GM23248 (cell line): ENCODE results near the gene CASTOR2. TPM values are rescaled to one million over a fixed set of nuclear protein-coding genes. Genes with fewer than 3 reads are reported as not detected.
"Not testable (repeated sequence)": the region's sequence is repeated elsewhere in the genome, so short reads cannot be mapped to it uniquely, and the experiment has no call there.

Experiments used
- DNase-seq: peaks from one replicate; pipeline ENCODE4 v3.0.0-alpha.2; 2015
- H2AFZ ChIP-seq: fragments of 200-600 bp; sonication (generic); 2 replicates; pipeline ENCODE4 v1.6.1; 2016; ENCODE audit warnings: antibody characterized with exemption
- H3F3A ChIP-seq: fragments of 200-600 bp; sonication (generic); 2 replicates; pipeline ENCODE4 v1.6.1; 2016; ENCODE audit warnings: mild to moderate bottlenecking, antibody characterized with exemption, mixed run types; ENCODE audit not compliant: insufficient read depth
- H3K27ac ChIP-seq: fragments of 200-600 bp; sonication (generic); 2 replicates; pipeline ENCODE4 v1.5.1; 2016; ENCODE audit warnings: mild to moderate bottlenecking
- H3K27me3 ChIP-seq: fragments of 200-600 bp; sonication (generic); replicated peaks from 2 replicates; pipeline ENCODE4 v1.6.1; 2016; ENCODE audit warnings: mild to moderate bottlenecking; ENCODE audit not compliant: insufficient read depth
- H3K36me3 ChIP-seq: fragments of 200-600 bp; sonication (generic); 2 replicates; pipeline ENCODE4 v1.6.1; 2016; ENCODE audit warnings: low read depth, mild to moderate bottlenecking
- H3K4me1 ChIP-seq: fragments of 200-600 bp; sonication (generic); 2 replicates; pipeline ENCODE4 v1.6.1; 2016; ENCODE audit warnings: mild to moderate bottlenecking; ENCODE audit not compliant: insufficient read depth
- H3K4me2 ChIP-seq: fragments of 200-600 bp; sonication (generic); one replicate; pipeline ENCODE4 v1.6.1; 2016; ENCODE audit warnings: mild to moderate bottlenecking; ENCODE audit not compliant: unreplicated experiment
- H3K4me3 ChIP-seq: fragments of 200-600 bp; sonication (generic); 2 replicates; pipeline ENCODE4 v1.5.1; 2016; ENCODE audit warnings: mild to moderate bottlenecking
- H3K79me2 ChIP-seq: fragments of 200-600 bp; sonication (generic); 2 replicates; pipeline ENCODE4 v1.6.1; 2016; ENCODE audit warnings: mild to moderate bottlenecking; ENCODE audit not compliant: insufficient read depth
- H3K9ac ChIP-seq: fragments of 200-600 bp; sonication (generic); 2 replicates; pipeline ENCODE4 v1.6.1; 2016; ENCODE audit warnings: mild to moderate bottlenecking
- H3K9me2 ChIP-seq: fragments of 200-600 bp; sonication (generic); 2 replicates; pipeline ENCODE4 v1.6.1; 2016; ENCODE audit warnings: mixed run types, mild to moderate bottlenecking, moderate library complexity; ENCODE audit not compliant: insufficient read depth
- H3K9me3 ChIP-seq: fragments of 200-600 bp; sonication (generic); one replicate; pipeline ENCODE4 v1.6.1; 2017; ENCODE audit warnings: low read depth
- H4K20me1 ChIP-seq: fragments of 200-600 bp; sonication (generic); 2 replicates; pipeline ENCODE4 v1.6.0; 2016; ENCODE audit not compliant: insufficient read depth
- WGBS, 2 experiments: methylation state at CpG; one replicate each; pipeline ENCODE4 v1.1.6; 2015 to 2017; ENCODE audit warnings: low lambda C conversion rate in 2 of 2, low coverage in 1 of 2; ENCODE audit errors: missing lambda C conversion rate in 2 of 2; 5-methylcytosine and 5-hydroxymethylcytosine counted together
- in situ Hi-C: fragments of 300-500 bp; cut with MboI; formaldehyde crosslinking; loops from 2 replicates; pipeline ENCODE4 v1.15.0; 2020
- polyA plus RNA-seq: library from polyadenylated mRNA; unstranded; fragments of >200 nt; fragmentation: Nextera tagmentation; extraction: Ambion mirVana; gene quantifications from 2 replicates; pipeline ENCODE4 v1.2.1, GENCODE V29; 2016
- total RNA-seq: library from RNA; depleted of rRNA; stranded (reverse); fragments of >200 nt; shearing (Covaris generic); gene quantifications from 2 replicates; pipeline ENCODE4 v1.2.3, GENCODE V29; 2014

CASTOR2 gene
- total and polyA plus RNA-seq, 2 experiments from 2014 or later = 0.70 to 8.4 TPM

GRCh38 chr7:74943923-74944322 is 20.6 kb upstream of the CASTOR2 start:
- 65 to 69% methylated on average over 3 to 4 of the region's 4 CpGs for WGBS, 2 experiments
- H4K20me1 ChIP-seq, H3K27me3 ChIP-seq, H3K4me2 ChIP-seq, H3K4me1 ChIP-seq, H2AFZ ChIP-seq, H3K27ac ChIP-seq, H3K4me3 ChIP-seq, H3K79me2 ChIP-seq, H3K9me3 ChIP-seq, in situ Hi-C loops, H3K9me2 ChIP-seq, H3K36me3 ChIP-seq, H3K9ac ChIP-seq, DNase-seq, H3F3A ChIP-seq: not testable (repeated sequence)

GRCh38 chr7:74947741-74948140 is 16.8 kb upstream of the CASTOR2 start:
- H3K4me3 ChIP-seq, H3K4me1 ChIP-seq, H3F3A ChIP-seq, H3K27ac ChIP-seq, in situ Hi-C loops, H3K79me2 ChIP-seq, H3K36me3 ChIP-seq, H3K9me2 ChIP-seq, H3K9ac ChIP-seq, H3K4me2 ChIP-seq, H2AFZ ChIP-seq, H3K9me3 ChIP-seq, H4K20me1 ChIP-seq, DNase-seq, H3K27me3 ChIP-seq: not testable (repeated sequence)
- WGBS, 2 experiments = 70% methylated on average over 2 of the region's 3 CpGs; no CpG with 5 or more reads in 1 of the 2 experiments

GRCh38 chr7:74953774-74954173 is 10.7 kb upstream of the CASTOR2 start:
- H3K27ac ChIP-seq, H3F3A ChIP-seq, in situ Hi-C loops, H3K27me3 ChIP-seq, H3K4me1 ChIP-seq, H3K9me3 ChIP-seq, H3K36me3 ChIP-seq, H3K9me2 ChIP-seq, H4K20me1 ChIP-seq, H3K4me3 ChIP-seq, DNase-seq, H3K9ac ChIP-seq, H2AFZ ChIP-seq, H3K79me2 ChIP-seq, H3K4me2 ChIP-seq: not testable (repeated sequence)
- no CpG with 5 or more reads among the region's 8 CpGs for WGBS, 2 experiments

- H3K4me1 ChIP-seq, H3K4me3 ChIP-seq, H3K27ac ChIP-seq, H2AFZ ChIP-seq, H3K4me2 ChIP-seq, H3K9me2 ChIP-seq, H4K20me1 ChIP-seq, DNase-seq, H3F3A ChIP-seq, H3K36me3 ChIP-seq, in situ Hi-C loops, H3K9ac ChIP-seq, H3K9me3 ChIP-seq, H3K79me2 ChIP-seq, H3K27me3 ChIP-seq: not testable (repeated sequence)
- no CpG with 5 or more reads among the region's 2 CpGs for WGBS, 2 experiments
These were observed 6.2 kb upstream of the CASTOR2 start for GRCh38 chr7:74958328-74958727.

GRCh38 chr7:74963704-74964510 is 598 bp upstream of the CASTOR2 start:
- H3F3A ChIP-seq, H3K9me2 ChIP-seq, H3K79me2 ChIP-seq, H3K9me3 ChIP-seq, H3K27ac ChIP-seq, H3K4me1 ChIP-seq, DNase-seq, H3K27me3 ChIP-seq, H3K36me3 ChIP-seq, in situ Hi-C loops, H3K9ac ChIP-seq, H4K20me1 ChIP-seq: not testable (repeated sequence)
- WGBS, 2 experiments = 37 to 100% methylated on average over 4 to 23 of the region's 32 CpGs
- peak overlapping the region; percentile 12 for H3K4me2 ChIP-seq
- 0 out of 2 replicates have a peak overlapping the region, but pooled peaks have one; percentile 49 for H3K4me3 ChIP-seq
- peak overlapping the region; percentile 45; the same call in 1 of the 2 replicates for H2AFZ ChIP-seq

DNA sequence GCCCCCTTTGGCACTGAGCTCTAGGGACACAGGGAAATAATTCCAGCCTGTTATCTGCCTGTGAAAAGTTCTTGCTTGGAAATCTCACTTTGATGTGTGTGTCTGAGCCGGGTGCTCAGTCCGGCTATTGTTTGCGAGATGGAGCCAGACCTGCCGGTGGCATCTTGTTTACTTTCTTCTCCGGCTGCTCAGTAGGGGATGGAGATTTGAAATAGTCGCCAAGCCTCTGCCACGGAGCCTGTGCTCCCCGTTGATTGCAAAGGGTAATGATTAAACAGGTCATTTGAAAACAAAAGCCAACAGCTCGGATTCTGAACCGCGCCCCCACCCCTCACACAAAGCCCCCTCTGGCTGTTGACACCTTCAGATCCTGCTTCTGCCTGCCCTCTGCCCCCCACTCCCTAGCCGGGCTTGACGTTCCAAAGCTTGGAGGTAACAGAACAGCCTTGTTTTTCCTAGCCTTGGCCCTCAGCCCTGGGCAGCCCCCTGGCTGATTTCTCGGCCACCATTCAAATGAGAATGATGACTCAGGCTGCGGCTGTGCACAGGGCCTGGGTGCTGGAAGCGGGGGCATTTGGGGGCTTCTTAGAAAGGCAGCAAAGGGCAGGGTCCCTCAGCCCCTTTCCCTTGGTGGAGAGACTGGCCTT is 1.8 kb downstream of the CASTOR2 start:
- H3K9me3 ChIP-seq, H3K9me2 ChIP-seq, H3K79me2 ChIP-seq, H3K4me1 ChIP-seq, H3K4me2 ChIP-seq, H2AFZ ChIP-seq, H4K20me1 ChIP-seq, H3K36me3 ChIP-seq, H3F3A ChIP-seq, H3K9ac ChIP-seq, in situ Hi-C loops, DNase-seq, H3K27me3 ChIP-seq, H3K27ac ChIP-seq, H3K4me3 ChIP-seq: not testable (repeated sequence)
- no CpG with 5 or more reads among the region's 16 CpGs for WGBS, 2 experiments

DNA sequence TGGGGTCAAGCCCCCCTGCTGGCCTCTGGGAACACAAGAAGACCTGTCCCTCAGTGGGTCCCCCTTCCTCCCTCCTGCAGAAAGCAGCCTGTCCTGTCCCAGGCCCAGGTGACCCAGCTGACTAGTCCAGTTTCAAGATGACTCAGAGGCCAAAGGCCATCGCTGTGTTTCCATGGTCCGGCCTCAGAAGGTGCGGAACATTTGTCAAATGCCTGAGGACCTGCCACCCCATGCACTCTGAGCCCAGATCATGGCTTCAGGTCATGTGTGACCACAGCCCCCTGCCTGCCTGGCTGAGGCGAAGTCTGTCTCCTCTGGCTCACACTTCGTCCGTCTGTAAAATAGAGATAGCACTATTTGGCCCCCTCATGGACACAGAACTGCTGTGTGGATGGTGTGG is 2.4 kb downstream of the CASTOR2 start:
- H3K36me3 ChIP-seq, H2AFZ ChIP-seq, H3K9me2 ChIP-seq, H3K9me3 ChIP-seq, H3K27me3 ChIP-seq, H4K20me1 ChIP-seq, H3K4me2 ChIP-seq, H3K9ac ChIP-seq, DNase-seq, H3K4me1 ChIP-seq, H3K4me3 ChIP-seq, H3K27ac ChIP-seq, H3F3A ChIP-seq, H3K79me2 ChIP-seq, in situ Hi-C loops: not testable (repeated sequence)
- WGBS, 2 experiments = no CpG with 5 or more reads among the region's 6 CpGs
